Measurements from ENCODE around the gene CORT.

DNA sequence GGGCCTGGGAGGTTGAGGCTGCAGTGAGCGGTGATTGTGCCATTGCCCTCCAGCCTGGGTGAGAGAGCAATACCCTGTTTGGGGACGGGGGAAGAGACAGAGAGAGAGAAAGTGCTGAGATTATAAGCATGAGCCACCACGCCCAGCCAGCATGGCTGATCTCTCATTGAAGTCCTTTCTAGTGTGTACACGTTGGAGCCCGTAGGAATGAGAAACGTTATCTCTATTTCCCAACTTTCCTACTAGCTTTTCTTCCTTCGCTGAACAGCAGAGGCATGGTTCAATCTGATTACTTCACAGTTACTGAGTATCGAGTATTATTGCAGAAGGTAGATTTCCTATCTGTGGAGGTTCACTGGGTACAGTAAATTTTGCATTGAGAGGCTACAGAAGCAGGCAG, 29.5 kb downstream of the CORT start:
- TF ChIP-seq, protein P1, sequence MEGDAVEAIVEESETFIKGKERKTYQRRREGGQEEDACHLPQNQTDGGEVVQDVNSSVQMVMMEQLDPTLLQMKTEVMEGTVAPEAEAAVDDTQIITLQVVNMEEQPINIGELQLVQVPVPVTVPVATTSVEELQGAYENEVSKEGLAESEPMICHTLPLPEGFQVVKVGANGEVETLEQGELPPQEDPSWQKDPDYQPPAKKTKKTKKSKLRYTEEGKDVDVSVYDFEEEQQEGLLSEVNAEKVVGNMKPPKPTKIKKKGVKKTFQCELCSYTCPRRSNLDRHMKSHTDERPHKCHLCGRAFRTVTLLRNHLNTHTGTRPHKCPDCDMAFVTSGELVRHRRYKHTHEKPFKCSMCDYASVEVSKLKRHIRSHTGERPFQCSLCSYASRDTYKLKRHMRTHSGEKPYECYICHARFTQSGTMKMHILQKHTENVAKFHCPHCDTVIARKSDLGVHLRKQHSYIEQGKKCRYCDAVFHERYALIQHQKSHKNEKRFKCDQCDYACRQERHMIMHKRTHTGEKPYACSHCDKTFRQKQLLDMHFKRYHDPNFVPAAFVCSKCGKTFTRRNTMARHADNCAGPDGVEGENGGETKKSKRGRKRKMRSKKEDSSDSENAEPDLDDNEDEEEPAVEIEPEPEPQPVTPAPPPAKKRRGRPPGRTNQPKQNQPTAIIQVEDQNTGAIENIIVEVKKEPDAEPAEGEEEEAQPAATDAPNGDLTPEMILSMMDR (IDR thresholded peaks at IDR 0.05; ENCODE audit: low read length), result no peak
- TF ChIP-seq EZH2 (IDR thresholded peaks at IDR 0.05; ENCODE audit: borderline replicate concordance, low read length), result no peak
